Measurements from ENCODE around the gene DAPK1.

DNA sequence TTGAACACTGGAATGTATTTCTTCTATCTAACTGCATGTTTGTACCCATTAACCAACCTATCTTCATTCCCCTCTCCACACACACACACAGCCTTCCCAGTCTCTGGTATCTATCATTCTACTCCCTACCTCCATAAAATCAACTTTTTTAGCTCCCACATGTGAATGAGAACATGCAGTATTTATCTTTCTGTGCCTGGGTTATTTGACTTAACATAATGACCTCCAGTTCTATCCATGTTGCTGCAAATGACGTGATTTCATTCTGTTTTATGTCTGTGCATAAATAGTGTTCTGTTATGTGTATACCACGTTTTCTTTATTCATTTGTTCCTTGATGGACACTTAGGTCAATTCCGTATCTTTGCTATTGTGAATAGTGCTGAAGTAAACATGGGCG is 189.5 kb downstream of the DAPK1 start:
- no peak for TF ChIP-seq CTCF (IDR thresholded peaks at IDR 0.05; ENCODE audit: insufficient read depth, low read depth, low read length)
- TF ChIP-seq EZH2 (IDR thresholded peaks at IDR 0.05; ENCODE audit: insufficient read depth, low read length) = no peak
